ENCODE results near the gene TEPSIN. TPM values are rescaled to one million over a fixed set of nuclear protein-coding genes. Genes with fewer than 3 reads are reported as not detected.

Gene TEPSIN
- total RNA-seq, 4 donors from 2014 or later, result 61.2 to 336 (median 121) TPM

DNA sequence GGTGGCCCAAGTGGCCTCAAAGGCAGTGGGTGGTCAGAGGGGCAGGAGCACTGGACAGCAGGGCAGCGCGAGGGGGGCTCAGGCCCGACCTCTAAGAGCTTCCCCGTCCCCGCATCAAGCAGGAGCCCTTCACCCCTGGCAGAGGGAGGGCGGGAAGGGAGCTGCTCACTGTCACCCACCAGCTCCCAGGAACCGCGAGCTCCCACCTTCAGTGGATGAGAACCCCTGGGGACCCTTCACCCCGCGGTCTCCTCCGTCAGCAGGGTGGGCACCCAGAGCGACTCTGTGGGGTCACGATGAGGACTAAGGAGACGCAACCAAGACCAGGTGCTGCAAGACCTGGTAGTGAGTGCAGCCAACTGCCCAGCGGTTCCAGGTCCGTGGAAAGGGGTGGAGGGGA is 29.7 kb downstream of the TEPSIN start:
- no peak for TF ChIP-seq EP300 (IDR thresholded peaks at IDR 0.05; ENCODE audit: low read depth)
- no peak for TF ChIP-seq POLR2A (IDR thresholded peaks at IDR 0.05)
- no peak for TF ChIP-seq POLR2AphosphoS5 (IDR thresholded peaks at IDR 0.05)
- TF ChIP-seq, protein P1, sequence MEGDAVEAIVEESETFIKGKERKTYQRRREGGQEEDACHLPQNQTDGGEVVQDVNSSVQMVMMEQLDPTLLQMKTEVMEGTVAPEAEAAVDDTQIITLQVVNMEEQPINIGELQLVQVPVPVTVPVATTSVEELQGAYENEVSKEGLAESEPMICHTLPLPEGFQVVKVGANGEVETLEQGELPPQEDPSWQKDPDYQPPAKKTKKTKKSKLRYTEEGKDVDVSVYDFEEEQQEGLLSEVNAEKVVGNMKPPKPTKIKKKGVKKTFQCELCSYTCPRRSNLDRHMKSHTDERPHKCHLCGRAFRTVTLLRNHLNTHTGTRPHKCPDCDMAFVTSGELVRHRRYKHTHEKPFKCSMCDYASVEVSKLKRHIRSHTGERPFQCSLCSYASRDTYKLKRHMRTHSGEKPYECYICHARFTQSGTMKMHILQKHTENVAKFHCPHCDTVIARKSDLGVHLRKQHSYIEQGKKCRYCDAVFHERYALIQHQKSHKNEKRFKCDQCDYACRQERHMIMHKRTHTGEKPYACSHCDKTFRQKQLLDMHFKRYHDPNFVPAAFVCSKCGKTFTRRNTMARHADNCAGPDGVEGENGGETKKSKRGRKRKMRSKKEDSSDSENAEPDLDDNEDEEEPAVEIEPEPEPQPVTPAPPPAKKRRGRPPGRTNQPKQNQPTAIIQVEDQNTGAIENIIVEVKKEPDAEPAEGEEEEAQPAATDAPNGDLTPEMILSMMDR (IDR thresholded peaks at IDR 0.05), result no peak
- 97% methylated on average over 16 of the region's 16 CpGs; no CpG with 5 or more reads in 1 of the 2 donors for WGBS, 2 donors (ENCODE audit: low coverage in 1 of 2)
- H3K27ac ChIP-seq, result no peak overlapping the region
- DNase-seq, result no peak
- H3K4me1 ChIP-seq, result no peaks in the 10 kb centered on the region
- in situ Hi-C loops (cut with MboI; ENCODE audit: low pct_ligation_motif_present in 1 of 4, low pct_unique_long_range_greater_than_20kb in 1 of 4, low sequenced_read_pairs in 3 of 4), result no loop called here
- H3K27me3 ChIP-seq, result no peaks in the 10 kb centered on the region
- H3K4me3 ChIP-seq, result no peak overlapping the region
- H3K36me3 ChIP-seq, result no peaks in the 10 kb centered on the region
- H3K9me3 ChIP-seq, result no peaks in the 10 kb centered on the region
- intact Hi-C loops (cut with DNase I; ENCODE audit: low total_unique reads), result no loop called here

DNA sequence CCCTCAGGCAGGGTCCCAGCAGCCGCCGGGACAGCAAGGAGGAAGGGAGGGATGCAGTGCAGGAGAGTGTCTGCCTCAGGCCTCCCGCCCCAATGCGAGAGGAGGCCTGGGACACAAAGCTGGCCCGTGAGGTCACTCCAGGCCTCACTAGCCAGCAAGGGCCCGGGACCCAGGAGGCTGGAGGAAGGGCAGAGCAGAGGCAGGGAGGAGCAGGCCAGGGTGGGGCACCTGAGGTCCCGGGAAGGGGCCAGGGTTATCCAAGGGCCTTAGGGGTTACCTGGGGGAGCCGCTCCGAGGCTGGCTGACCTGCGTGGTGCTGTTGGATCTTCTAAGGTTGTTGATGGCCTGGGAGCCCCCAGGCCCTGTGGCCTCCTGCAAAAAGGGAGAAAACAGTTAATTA is 30.2 kb downstream of the TEPSIN start:
- no peaks in the 10 kb centered on the region for H3K4me1 ChIP-seq
- H3K9me3 ChIP-seq, result no peaks in the 10 kb centered on the region
- no peaks in the 10 kb centered on the region for H3K27me3 ChIP-seq
- TF ChIP-seq POLR2A (IDR thresholded peaks at IDR 0.05) (no peak), EP300 (IDR thresholded peaks at IDR 0.05; ENCODE audit: low read depth) (no peak), POLR2AphosphoS5 (IDR thresholded peaks at IDR 0.05) (no peak)
- TF ChIP-seq, protein P1 (IDR thresholded peaks at IDR 0.05), result no peak
- no peak for DNase-seq
- intact Hi-C loops (cut with DNase I; ENCODE audit: low total_unique reads) (no loop called here), in situ Hi-C loops (cut with MboI; ENCODE audit: low pct_ligation_motif_present in 1 of 4, low pct_unique_long_range_greater_than_20kb in 1 of 4, low sequenced_read_pairs in 3 of 4) (no loop called here)
- no peak overlapping the region for H3K4me3 ChIP-seq
- WGBS, 2 donors (ENCODE audit: low coverage in 1 of 2), result 99 to 100% methylated on average over 4 to 10 of the region's 10 CpGs
- no peaks in the 10 kb centered on the region for H3K36me3 ChIP-seq
- H3K27ac ChIP-seq, result no peak overlapping the region

DNA sequence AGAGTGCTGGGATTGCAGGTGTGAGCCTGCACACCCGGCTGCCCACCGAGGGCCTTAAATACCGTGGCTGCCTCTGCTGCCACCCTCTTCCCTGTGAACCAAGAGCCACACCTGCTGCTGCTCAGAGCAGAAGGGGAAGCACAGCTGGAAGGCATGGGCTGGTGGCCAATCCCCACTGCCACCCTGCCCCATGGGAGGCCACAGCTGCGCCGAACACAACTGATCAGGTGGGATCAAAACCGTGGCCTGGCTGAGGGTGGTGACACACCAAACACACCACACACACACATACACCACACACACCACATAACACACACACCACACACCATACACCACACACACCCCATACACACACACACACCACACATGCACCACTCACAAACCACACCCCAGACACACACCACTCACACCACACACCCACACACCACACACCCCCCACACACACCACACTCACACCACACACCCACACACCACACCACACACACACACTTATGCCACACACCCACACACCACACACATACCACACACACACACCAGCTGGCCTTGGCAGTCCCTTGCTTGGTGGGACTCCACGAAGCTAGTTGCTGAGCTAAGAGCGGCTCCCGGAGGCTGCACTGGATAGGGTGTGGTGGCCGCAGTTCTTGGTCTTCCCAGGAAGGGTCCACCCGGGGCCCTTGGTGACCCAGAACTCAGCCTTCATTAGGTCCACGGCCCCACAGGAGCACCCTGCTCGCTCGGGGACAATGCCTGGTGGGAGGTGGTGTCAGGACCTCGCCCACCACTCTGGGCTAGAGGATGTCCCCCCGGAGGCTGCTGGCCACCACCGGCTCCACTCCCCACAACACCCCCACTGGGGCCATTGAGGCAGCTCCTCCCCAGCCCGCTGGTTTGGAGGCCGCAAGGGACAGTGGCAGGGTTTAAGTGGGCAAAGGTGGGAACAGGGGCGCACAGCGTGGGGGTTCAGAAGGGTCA is 31.0 kb downstream of the TEPSIN start:
- Histone ChIP-seq H3K36me3 (no peaks in the 10 kb centered on the region), H3K27me3 (no peaks in the 10 kb centered on the region), H3K4me1 (no peaks in the 10 kb centered on the region), H3K9me3 (no peaks in the 10 kb centered on the region), H3K27ac (no peak overlapping the region), H3K4me3 (no peak overlapping the region)
- in situ Hi-C loops (cut with MboI; ENCODE audit: low pct_ligation_motif_present in 1 of 4, low pct_unique_long_range_greater_than_20kb in 1 of 4, low sequenced_read_pairs in 3 of 4), result no loop called here
- WGBS, 2 donors (ENCODE audit: low coverage in 1 of 2), result 87% methylated on average over 21 of the region's 21 CpGs; no CpG with 5 or more reads in 1 of the 2 donors
- no peak for TF ChIP-seq POLR2A (IDR thresholded peaks at IDR 0.05)
- TF ChIP-seq, protein P1 (IDR thresholded peaks at IDR 0.05), result no peak
- TF ChIP-seq EP300 (IDR thresholded peaks at IDR 0.05; ENCODE audit: low read depth), result no peak
- no peak for TF ChIP-seq POLR2AphosphoS5 (IDR thresholded peaks at IDR 0.05)
- intact Hi-C loops (cut with DNase I; ENCODE audit: low total_unique reads), result no loop called here
- DNase-seq, result no peak

DNA sequence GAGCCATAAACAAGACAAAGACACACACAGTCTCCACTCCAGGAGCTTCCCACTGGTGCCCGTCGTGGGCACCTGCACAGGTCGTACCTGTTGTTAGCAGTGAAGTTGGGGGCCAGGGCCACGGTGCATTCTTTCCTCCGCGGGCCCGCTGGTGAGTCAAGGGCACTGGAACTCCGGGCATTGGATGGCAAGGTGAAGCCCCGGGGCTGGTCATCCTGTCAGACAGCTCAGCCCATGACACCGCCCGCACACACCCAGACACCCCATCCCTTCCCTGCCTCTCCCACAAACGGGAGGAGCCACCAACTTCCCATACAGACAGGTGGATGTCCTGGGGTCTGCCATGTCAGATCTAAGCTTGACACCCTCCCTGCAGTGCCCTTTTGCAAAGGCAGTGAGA is 32.2 kb downstream of the TEPSIN start:
- in situ Hi-C loops (cut with MboI; ENCODE audit: low pct_ligation_motif_present in 1 of 4, low pct_unique_long_range_greater_than_20kb in 1 of 4, low sequenced_read_pairs in 3 of 4), result no loop called here
- 98% methylated on average over 12 of the region's 12 CpGs; no CpG with 5 or more reads in 1 of the 2 donors for WGBS, 2 donors (ENCODE audit: low coverage in 1 of 2)
- DNase-seq, result no peak
- Histone ChIP-seq H3K27me3 (no peaks in the 10 kb centered on the region), H3K36me3 (no peaks in the 10 kb centered on the region), H3K4me1 (no peaks in the 10 kb centered on the region), H3K27ac (no peak overlapping the region), H3K4me3 (no peak overlapping the region), H3K9me3 (no peaks in the 10 kb centered on the region)
- TF ChIP-seq, protein P1 (IDR thresholded peaks at IDR 0.05), result no peak
- TF ChIP-seq POLR2AphosphoS5 (IDR thresholded peaks at IDR 0.05) (no peak), POLR2A (IDR thresholded peaks at IDR 0.05) (no peak), EP300 (IDR thresholded peaks at IDR 0.05; ENCODE audit: low read depth) (no peak)
- intact Hi-C loops (cut with DNase I; ENCODE audit: low total_unique reads), result no loop called here

All from transverse colon (tissue), 4 donors.